Naive thymus-derived CD4-positive, alpha-beta T cell (primary cell): ENCODE results near the gene CCDC92B. TPM values are rescaled to one million over a fixed set of nuclear protein-coding genes. Genes with fewer than 3 reads are reported as not detected.
"Not testable (repeated sequence)": the region's sequence is repeated elsewhere in the genome, so short reads cannot be mapped to it uniquely, and the experiment has no call there.

ENCODE experiments used
- ATAC-seq: fragments of 150-1000 bp; cut with Tn5 transposase; 2 replicates; pipeline ENCODE4 v1.10.0; 2021; ENCODE audit warnings: mild to moderate bottlenecking, moderate library complexity
- CTCF ChIA-PET: fragments of 350-600 bp; sonication (Branson Sonifier 250); formaldehyde crosslinking; loops from one replicate; lab custom pipeline; 2021; ENCODE audit warnings: antibody characterized with exemption; lab: Charles Lee
- POLR2A ChIA-PET: fragments of 350-600 bp; sonication (Branson Sonifier 250); formaldehyde crosslinking; loops from one replicate; lab custom pipeline; 2021; ENCODE audit warnings: antibody characterized with exemption, inconsistent platforms; lab: Charles Lee
- DNase-seq, 9 donors: peaks; one replicate each; pipeline versions ENCODE4 v3.0.0 to v3.0.0-alpha.2; 2020 to 2022; ENCODE audit warnings: mixed read lengths in 1 of 9
- H3K27ac ChIP-seq: one replicate; pipeline ENCODE4 v1.7.0; 2013; ENCODE audit warnings: mild to moderate bottlenecking, low read depth, low read length, moderate library complexity
- H3K27me3 ChIP-seq, 2 donors: one replicate each; pipeline ENCODE4 v1.7.0; 2013; ENCODE audit warnings: low read length in 2 of 2, mild to moderate bottlenecking in 2 of 2, moderate library complexity in 2 of 2; ENCODE audit not compliant: control insufficient read depth in 2 of 2, insufficient read depth in 2 of 2
- H3K36me3 ChIP-seq, 3 experiments: 1 replicate in 2 of 3; 2 replicates in 1 of 3; pipeline ENCODE4 v1.7.0; 2013; ENCODE audit warnings: low read length in 3 of 3, mild to moderate bottlenecking in 3 of 3, moderate library complexity in 1 of 3; ENCODE audit not compliant: insufficient read depth in 3 of 3, control insufficient read depth in 2 of 3
- H3K4me1 ChIP-seq, 2 donors: one replicate each; pipeline ENCODE4 v1.7.0; 2013; ENCODE audit warnings: low read length in 2 of 2, mild to moderate bottlenecking in 2 of 2, moderate library complexity in 1 of 2; ENCODE audit not compliant: control insufficient read depth in 2 of 2, insufficient read depth in 2 of 2
- H3K4me3 ChIP-seq: 2 replicates; pipeline ENCODE4 v1.7.0; 2013; ENCODE audit warnings: mild to moderate bottlenecking, low read length
- H3K9me3 ChIP-seq, 3 experiments: 1 replicate in 2 of 3; 2 replicates in 1 of 3; pipeline ENCODE4 v1.7.0; 2013; ENCODE audit warnings: low read length in 3 of 3; ENCODE audit not compliant: control insufficient read depth in 2 of 3
- H3K27ac Mint-ChIP-seq, 9 donors: one replicate each; pipeline ENCODE4 v1.8.0; 2020 to 2022; ENCODE audit warnings: mixed read lengths in 9 of 9, mild to moderate bottlenecking in 8 of 9, moderate library complexity in 5 of 9, inconsistent platforms in 2 of 9
- H3K27me3 Mint-ChIP-seq, 5 donors: one replicate each; pipeline ENCODE4 v1.8.0; 2021 to 2022; ENCODE audit warnings: mixed read lengths in 5 of 5, mild to moderate bottlenecking in 1 of 5
- H3K36me3 Mint-ChIP-seq, 5 donors: one replicate each; pipeline ENCODE4 v1.8.0; 2020 to 2022; ENCODE audit warnings: mixed read lengths in 5 of 5, mild to moderate bottlenecking in 3 of 5, inconsistent platforms in 1 of 5
- H3K4me1 Mint-ChIP-seq, 7 donors: one replicate each; pipeline ENCODE4 v1.8.0; 2020 to 2022; ENCODE audit warnings: mixed read lengths in 7 of 7, mild to moderate bottlenecking in 3 of 7, inconsistent platforms in 1 of 7
- H3K4me3 Mint-ChIP-seq, 10 donors: one replicate each; pipeline ENCODE4 v1.8.0; 2020 to 2022; ENCODE audit warnings: mild to moderate bottlenecking in 10 of 10, mixed read lengths in 10 of 10, moderate library complexity in 6 of 10, inconsistent platforms in 2 of 10
- H3K9me3 Mint-ChIP-seq, 11 donors: one replicate each; pipeline ENCODE4 v1.8.0; 2020 to 2022; ENCODE audit warnings: mixed read lengths in 11 of 11, mild to moderate bottlenecking in 4 of 11, inconsistent platforms in 1 of 11, moderate library complexity in 1 of 11
- intact Hi-C, 2 donors: fragments of 100-400 bp; cut with micrococcal nuclease; formaldehyde crosslinking; loops; one replicate each; pipeline ENCODE4 v1.15.1; 2023
- polyA plus RNA-seq, 2 donors: library from polyadenylated mRNA; unstranded; fragments of 300-500 nt; fragmentation: Illumina TruSeq; gene quantifications; one replicate each; pipeline ENCODE4 v1.2.3, GENCODE V29; 2021
- total RNA-seq, 6 experiments: library from RNA in 5 of 6; stranded (reverse) in 5 of 6; gene quantifications; 1 replicate in 5 of 6; 2 replicates in 1 of 6; pipeline ENCODE4 v1.2.3 and lab custom pipeline; 2021 to 2026

The CCDC92B gene
- total and polyA plus RNA-seq, 7 experiments from 2014 or later: 0.12 to 0.54 (median 0.22) TPM; not detected in 2

DNA sequence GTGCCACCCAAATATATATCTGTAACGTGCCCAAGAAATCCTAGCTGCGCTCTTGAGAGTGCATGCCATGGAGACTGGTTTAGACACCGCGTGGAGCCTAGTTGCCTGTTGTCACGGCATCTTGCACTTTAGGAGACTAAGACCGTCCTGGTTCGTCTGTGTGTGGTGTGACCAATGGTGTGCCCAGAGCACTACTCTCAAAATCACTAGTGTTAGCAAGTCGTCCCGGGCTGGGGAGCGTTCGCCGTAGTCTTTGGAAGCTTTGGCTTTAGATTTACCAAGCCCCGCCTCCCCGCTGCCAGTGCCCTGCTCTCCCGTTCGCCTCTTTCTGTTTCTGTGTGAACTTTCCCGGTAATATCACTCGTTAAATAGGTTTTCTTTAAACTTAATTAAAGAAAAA lies 64.9 kb downstream of the CCDC92B start:
- Histone ChIP-seq H3K4me3 (no peak overlapping the region), H3K27me3 (no peaks in the 10 kb centered on the region), H3K4me1 (peaks cover 0 to 14% of the 10 kb centered on the region in 2 donors), H3K27ac (no peak overlapping the region), H3K36me3 (peaks cover 16 to 53% (median 25%) of the 10 kb centered on the region in 3 experiments), H3K9me3 (no peaks in the 10 kb centered on the region)
- peak overlapping the region in 2 of 9 donors; percentile 9 to 55 for H3K27ac Mint-ChIP-seq
- no peaks in the 10 kb centered on the region for H3K27me3 Mint-ChIP-seq
- no peaks in the 10 kb centered on the region for H3K9me3 Mint-ChIP-seq
- H3K4me1 Mint-ChIP-seq: peaks cover 0 to 5% (median 4%) of the 10 kb centered on the region in 7 donors
- ATAC-seq (no peak), DNase-seq (no peak)
- POLR2A ChIA-PET: no interaction called here
- peaks cover 3 to 28% (median 18%) of the 10 kb centered on the region in 5 donors for H3K36me3 Mint-ChIP-seq
- intact Hi-C loops: no loop called here
- H3K4me3 Mint-ChIP-seq: no peak overlapping the region
- CTCF ChIA-PET: interaction anchor here (1.2 kb wide), 1 partner anchor 91 kb away, joined by 7 read pairs; the partner anchor contains the start of gene PAFAH1B1

DNA sequence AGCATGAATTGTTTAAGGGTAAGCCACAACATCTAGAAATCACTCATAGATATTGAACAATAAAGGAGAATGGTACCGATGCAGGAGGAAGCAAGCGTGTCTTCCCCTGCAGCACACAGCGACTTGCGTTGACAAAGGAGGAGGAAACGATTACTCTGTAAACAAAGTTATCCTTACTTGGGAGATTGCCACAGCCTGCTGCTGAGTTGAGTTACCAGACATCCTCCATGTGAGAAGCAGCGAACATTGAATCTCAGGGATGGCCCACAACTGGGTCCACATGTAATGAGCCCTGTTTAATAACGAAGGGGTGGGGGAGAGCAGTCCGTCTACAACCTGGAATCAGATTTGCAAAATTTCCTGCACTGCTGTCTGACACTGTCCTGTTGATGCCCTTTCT lies 65.5 kb downstream of the CCDC92B start:
- POLR2A ChIA-PET: interaction anchor here (0.7 kb wide), 1 partner anchor 46 kb away, joined by 3 read pairs; no protein-coding TSS in a partner anchor
- peaks cover 16 to 54% (median 25%) of the 10 kb centered on the region in 3 experiments for H3K36me3 ChIP-seq

DNA sequence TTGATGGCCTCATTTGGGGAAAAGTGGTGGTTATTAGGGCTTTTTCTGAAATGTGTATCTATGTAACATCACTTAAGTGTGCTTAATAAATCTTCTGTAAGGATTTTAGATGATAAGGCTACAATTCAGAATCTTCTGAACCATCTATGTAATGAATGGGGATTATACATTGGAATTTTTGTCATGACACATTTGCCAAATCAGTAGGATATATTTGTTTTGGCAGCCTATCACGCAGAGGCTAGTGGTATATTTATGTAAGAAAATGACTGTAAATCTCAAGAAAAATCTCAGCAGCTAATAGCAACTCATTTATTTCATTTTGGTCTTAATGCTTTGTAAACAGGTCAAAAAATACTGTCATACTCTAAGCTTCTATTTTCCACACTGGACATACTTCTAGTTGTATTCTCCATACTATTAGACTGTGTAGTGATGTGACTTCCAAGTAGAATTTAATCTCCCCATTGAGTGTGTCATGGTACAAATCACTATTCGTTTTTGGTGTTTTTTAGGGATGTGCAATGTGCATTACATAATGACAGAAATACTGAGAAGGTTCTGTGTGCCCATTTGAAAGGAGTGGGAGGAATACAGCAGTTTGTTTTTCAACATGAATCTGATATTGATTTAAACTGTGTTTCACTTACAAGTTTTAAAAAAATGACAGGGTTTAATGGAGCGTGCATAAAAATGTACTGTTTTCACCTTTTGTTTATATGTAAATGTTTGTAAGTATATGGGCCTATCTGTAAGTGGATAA lies 67.1 kb downstream of the CCDC92B start:
- ATAC-seq (no peak), DNase-seq (no peak)
- Mint-ChIP-seq H3K9me3 (no peaks in the 10 kb centered on the region), H3K27me3 (no peaks in the 10 kb centered on the region), H3K27ac (no peak overlapping the region), H3K36me3 (peaks cover 8 to 35% (median 23%) of the 10 kb centered on the region in 5 donors), H3K4me3 (no peak overlapping the region), H3K4me1 (peaks cover 0 to 4% (median 0%) of the 10 kb centered on the region in 7 donors)
- H3K27me3 ChIP-seq: no peaks in the 10 kb centered on the region
- no peaks in the 10 kb centered on the region for H3K9me3 ChIP-seq
- intact Hi-C loops: no loop called here
- H3K4me1 ChIP-seq: no peaks in the 10 kb centered on the region
- H3K4me3 ChIP-seq: no peak overlapping the region
- H3K36me3 ChIP-seq: peaks cover 16 to 66% (median 25%) of the 10 kb centered on the region in 3 experiments
- no peak overlapping the region for H3K27ac ChIP-seq
- ChIA-PET POLR2A (no interaction called here), CTCF (no interaction called here)

More for the DNA sequence above, 65.5 kb downstream of the CCDC92B start:
- H3K36me3 Mint-ChIP-seq: peaks cover 8 to 34% (median 23%) of the 10 kb centered on the region in 5 donors
- Histone ChIP-seq H3K9me3 (no peaks in the 10 kb centered on the region), H3K27me3 (no peaks in the 10 kb centered on the region), H3K4me3 (no peak overlapping the region), H3K27ac (no peak overlapping the region), H3K4me1 (peaks cover 0 to 9% of the 10 kb centered on the region in 2 donors)
- intact Hi-C loops: no loop called here
- peak overlapping the region in 6 of 9 donors; percentile 3 to 61 (median 26) for H3K27ac Mint-ChIP-seq
- CTCF ChIA-PET: no interaction called here
- no peaks in the 10 kb centered on the region for H3K27me3 Mint-ChIP-seq
- H3K4me1 Mint-ChIP-seq: peaks cover 0 to 7% (median 4%) of the 10 kb centered on the region in 7 donors
- H3K4me3 Mint-ChIP-seq: no peak overlapping the region
- no peaks in the 10 kb centered on the region for H3K9me3 Mint-ChIP-seq
- no peak for DNase-seq
- no peak for ATAC-seq

DNA sequence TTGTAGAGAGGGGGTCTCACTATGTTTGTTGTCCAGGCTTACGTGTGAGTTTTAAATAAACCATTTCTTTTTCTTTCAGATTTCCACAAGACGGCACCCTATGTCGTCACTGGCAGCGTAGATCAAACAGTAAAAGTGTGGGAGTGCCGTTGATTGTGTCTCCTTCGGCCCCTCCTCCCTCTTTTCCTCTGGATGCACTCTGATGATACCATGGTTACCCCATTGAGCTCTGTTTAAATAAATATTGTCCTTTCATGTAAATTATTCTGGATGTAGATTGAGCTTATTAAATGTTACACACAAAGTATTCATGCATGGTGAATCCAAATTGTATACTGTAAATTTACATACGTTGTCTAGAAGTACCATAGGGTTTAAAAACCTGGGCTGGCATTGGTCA lies 67.8 kb downstream of the CCDC92B start:
- Histone ChIP-seq H3K36me3 (peaks cover 16 to 73% (median 25%) of the 10 kb centered on the region in 3 experiments), H3K27ac (no peak overlapping the region), H3K4me3 (no peak overlapping the region), H3K9me3 (no peaks in the 10 kb centered on the region), H3K27me3 (no peaks in the 10 kb centered on the region), H3K4me1 (no peaks in the 10 kb centered on the region)
- DNase-seq (no peak), ATAC-seq (no peak)
- Mint-ChIP-seq H3K27me3 (no peaks in the 10 kb centered on the region), H3K9me3 (no peaks in the 10 kb centered on the region), H3K36me3 (peaks cover 8 to 40% (median 27%) of the 10 kb centered on the region in 5 donors), H3K4me3 (no peak overlapping the region), H3K4me1 (peaks cover 0 to 4% (median 0%) of the 10 kb centered on the region in 7 donors), H3K27ac (peak overlapping the region in 2 of 9 donors; percentile 13 to 29)
- intact Hi-C loops: no loop called here
- ChIA-PET CTCF (no interaction called here), POLR2A (no interaction called here)

DNA sequence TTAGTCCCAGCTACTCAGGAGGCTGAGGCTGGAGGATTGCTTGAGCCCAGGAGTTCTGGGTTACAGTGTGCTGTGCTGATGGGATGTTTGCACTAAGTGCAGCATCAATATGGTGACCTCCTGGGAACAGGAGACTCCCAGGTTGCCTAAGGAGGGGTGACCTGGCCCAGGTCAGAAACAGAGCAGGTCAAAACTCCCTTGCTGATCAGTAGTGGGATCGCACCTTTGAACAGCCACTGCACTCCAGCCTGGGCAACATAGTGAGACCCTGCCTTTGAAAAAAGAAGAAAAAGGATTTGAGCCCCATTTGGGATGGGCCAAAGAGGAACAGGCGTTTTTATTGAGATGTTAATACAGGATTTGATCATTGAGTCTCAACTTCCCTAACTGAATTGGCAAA lies 68.5 kb downstream of the CCDC92B start:
- H3K27ac Mint-ChIP-seq: peak overlapping the region in 3 of 9 donors; percentile 13 to 77 (median 14)
- H3K4me3 Mint-ChIP-seq: no peak overlapping the region
- no peak overlapping the region for H3K4me3 ChIP-seq
- no peak overlapping the region for H3K27ac ChIP-seq
- no peaks in the 10 kb centered on the region for H3K9me3 Mint-ChIP-seq
- ChIA-PET POLR2A (no interaction called here), CTCF (no interaction called here)
- peaks cover 0 to 4% (median 0%) of the 10 kb centered on the region in 7 donors for H3K4me1 Mint-ChIP-seq
- no peaks in the 10 kb centered on the region for H3K27me3 ChIP-seq
- peaks cover 8 to 43% (median 27%) of the 10 kb centered on the region in 5 donors for H3K36me3 Mint-ChIP-seq
- no peaks in the 10 kb centered on the region for H3K27me3 Mint-ChIP-seq
- intact Hi-C loops: no loop called here
- no peak for ATAC-seq
- peaks cover 16 to 80% (median 25%) of the 10 kb centered on the region in 3 experiments for H3K36me3 ChIP-seq
- H3K9me3 ChIP-seq: no peaks in the 10 kb centered on the region
- DNase-seq: no peak
- no peaks in the 10 kb centered on the region for H3K4me1 ChIP-seq

DNA sequence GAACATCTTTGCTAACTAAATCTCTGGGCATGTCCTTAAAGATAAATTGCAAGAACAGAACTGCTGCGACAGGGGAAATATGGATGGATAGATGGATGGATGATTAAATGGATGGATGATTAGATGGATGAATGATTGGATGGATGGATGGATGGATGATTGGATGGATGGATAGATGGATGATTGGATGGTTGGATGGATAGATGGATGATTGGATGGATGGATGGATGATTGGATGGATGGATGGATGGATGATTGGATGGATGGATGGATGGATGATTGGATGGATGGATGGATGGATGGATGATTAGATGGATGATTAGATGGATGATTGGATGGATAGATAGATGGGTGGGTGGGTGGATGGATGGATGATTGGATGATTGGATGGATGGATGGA lies 70.2 kb downstream of the CCDC92B start:
- H3K27me3 Mint-ChIP-seq, H3K4me1 ChIP-seq, ATAC-seq, DNase-seq, intact Hi-C loops, H3K27me3 ChIP-seq, H3K4me3 Mint-ChIP-seq, H3K9me3 ChIP-seq, H3K9me3 Mint-ChIP-seq, H3K4me3 ChIP-seq, H3K27ac ChIP-seq: not testable (repeated sequence)
- POLR2A ChIA-PET: interaction anchor here (0.9 kb wide), 1 partner anchor 213 kb away, joined by 3 read pairs; no protein-coding TSS in a partner anchor
- Mint-ChIP-seq H3K36me3 (peaks cover 13 to 50% (median 33%) of the 10 kb centered on the region in 5 donors), H3K4me1 (peaks cover 0 to 10% (median 5%) of the 10 kb centered on the region in 7 donors), H3K27ac (peak overlapping the region in 4 of 9 donors; percentile 3 to 42 (median 13))
- CTCF ChIA-PET: interaction anchor here (0.5 to 1.0 kb wide), 3 partner anchors 11 to 397 kb away, joined by 3 read pairs; no protein-coding TSS in a partner anchor
- H3K36me3 ChIP-seq: peaks cover 17 to 93% (median 25%) of the 10 kb centered on the region in 3 experiments
